ENCODE data around the gene TTLL11.
A peak's percentile ranks its signal among the peaks of the same experiment; 100 is the strongest.

The TTLL11 gene

GRCh38 chr9:122058709-122059108, 34.4 kb downstream of the TTLL11 start:
- TF ChIP-seq, protein P1, sequence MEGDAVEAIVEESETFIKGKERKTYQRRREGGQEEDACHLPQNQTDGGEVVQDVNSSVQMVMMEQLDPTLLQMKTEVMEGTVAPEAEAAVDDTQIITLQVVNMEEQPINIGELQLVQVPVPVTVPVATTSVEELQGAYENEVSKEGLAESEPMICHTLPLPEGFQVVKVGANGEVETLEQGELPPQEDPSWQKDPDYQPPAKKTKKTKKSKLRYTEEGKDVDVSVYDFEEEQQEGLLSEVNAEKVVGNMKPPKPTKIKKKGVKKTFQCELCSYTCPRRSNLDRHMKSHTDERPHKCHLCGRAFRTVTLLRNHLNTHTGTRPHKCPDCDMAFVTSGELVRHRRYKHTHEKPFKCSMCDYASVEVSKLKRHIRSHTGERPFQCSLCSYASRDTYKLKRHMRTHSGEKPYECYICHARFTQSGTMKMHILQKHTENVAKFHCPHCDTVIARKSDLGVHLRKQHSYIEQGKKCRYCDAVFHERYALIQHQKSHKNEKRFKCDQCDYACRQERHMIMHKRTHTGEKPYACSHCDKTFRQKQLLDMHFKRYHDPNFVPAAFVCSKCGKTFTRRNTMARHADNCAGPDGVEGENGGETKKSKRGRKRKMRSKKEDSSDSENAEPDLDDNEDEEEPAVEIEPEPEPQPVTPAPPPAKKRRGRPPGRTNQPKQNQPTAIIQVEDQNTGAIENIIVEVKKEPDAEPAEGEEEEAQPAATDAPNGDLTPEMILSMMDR (conservative IDR thresholded peaks at IDR 0.05; ENCODE audit: control insufficient read depth, insufficient read depth, low read depth, low read length), result no peak
- DNase-seq (ENCODE audit: low read depth), result no peak
- no peak overlapping the region for H3K4me3 ChIP-seq (ENCODE audit: control insufficient read depth, low read depth, low read length)

- TF ChIP-seq, protein P1 (conservative IDR thresholded peaks at IDR 0.05; ENCODE audit: control insufficient read depth, insufficient read depth, low read depth, low read length), result no peak
- H3K4me3 ChIP-seq (ENCODE audit: control insufficient read depth, low read depth, low read length), result no peak overlapping the region
- no peak for DNase-seq (ENCODE audit: low read depth)
These were observed 35.1 kb downstream of the TTLL11 start for GRCh38 chr9:122058051-122058450.

- DNase-seq (ENCODE audit: low read depth), result no peak
- TF ChIP-seq, protein P1 (conservative IDR thresholded peaks at IDR 0.05; ENCODE audit: control insufficient read depth, insufficient read depth, low read depth, low read length), result no peak
These were observed 35.9 kb downstream of the TTLL11 start for GRCh38 chr9:122057211-122057610.

GRCh38 chr9:122056484-122056883, 36.6 kb downstream of the TTLL11 start:
- no peak for DNase-seq (ENCODE audit: low read depth)
- TF ChIP-seq, protein P1 (conservative IDR thresholded peaks at IDR 0.05; ENCODE audit: control insufficient read depth, insufficient read depth, low read depth, low read length), result no peak
- H3K4me3 ChIP-seq (ENCODE audit: control insufficient read depth, low read depth, low read length), result no peak overlapping the region

More at GRCh38 chr9:122057211-122057610, 35.9 kb downstream of the TTLL11 start:
- no peak overlapping the region for H3K4me3 ChIP-seq (ENCODE audit: control insufficient read depth, low read depth, low read length)

GRCh38 chr9:122055701-122056100, 37.4 kb downstream of the TTLL11 start:
- TF ChIP-seq, protein P1 (conservative IDR thresholded peaks at IDR 0.05; ENCODE audit: control insufficient read depth, insufficient read depth, low read depth, low read length), result no peak
- H3K4me3 ChIP-seq (ENCODE audit: control insufficient read depth, low read depth, low read length), result no peak overlapping the region
- DNase-seq (ENCODE audit: low read depth), result no peak

- DNase-seq (ENCODE audit: low read depth), result peak; percentile 52
- TF ChIP-seq, protein P1 (conservative IDR thresholded peaks at IDR 0.05; ENCODE audit: control insufficient read depth, insufficient read depth, low read depth, low read length), result no peak
- H3K4me3 ChIP-seq (ENCODE audit: control insufficient read depth, low read depth, low read length), result no peak overlapping the region
These were observed 39.3 kb downstream of the TTLL11 start for GRCh38 chr9:122053567-122054350.

All from fibroblast of mammary gland (primary cell).